Panc1 (cell line): Measurements from ENCODE around the gene ASB1. TPM values are rescaled to one million over a fixed set of nuclear protein-coding genes. Genes with fewer than 3 reads are reported as not detected.
A peak's percentile ranks its signal among the peaks of the same experiment; 100 is the strongest.

ENCODE experiments used
- ATAC-seq: fragments of 200-7000 bp; cut with Tn5 transposase; 2 replicates; pipeline ENCODE4 v1.9.1; 2020; ENCODE audit warnings: mild to moderate bottlenecking, moderate library complexity
- BruUV-seq: library from RNA; stranded (reverse); fragments of 400-500 nt; replicated peaks from 2 replicates; lab custom pipeline; 2021; lab: Mats Ljungman, UMichigan
- CTCF ChIA-PET: fragments of 300-600 bp; sonication (Branson Sonifier 250); formaldehyde crosslinking; loops from one replicate; lab custom pipeline; 2022; ENCODE audit warnings: antibody characterized with exemption; lab: Charles Lee
- POLR2A ChIA-PET: fragments of 300-600 bp; sonication (Branson Sonifier 250); formaldehyde crosslinking; loops from one replicate; lab custom pipeline; 2022; ENCODE audit warnings: antibody characterized with exemption; lab: Charles Lee
- DNase-seq: peaks from one replicate; pipeline ENCODE4 v3.0.0-alpha.2; 2010; ENCODE audit warnings: low read depth, low spot score
- H3K27ac ChIP-seq: 2 replicates; pipeline ENCODE4 v1.5.1; 2011; ENCODE audit warnings: mild to moderate bottlenecking, low read length, inconsistent platforms
- H3K27me3 ChIP-seq: fragments of 200-500 bp; sonication (Bioruptor generic); 2 replicates; pipeline ENCODE4 v1.6.0; 2014; ENCODE audit warnings: low read length, inconsistent platforms; ENCODE audit not compliant: control insufficient read depth, insufficient read depth
- H3K36me3 ChIP-seq: fragments of 200-500 bp; sonication (Bioruptor generic); 2 replicates; pipeline ENCODE4 v1.5.1; 2014; ENCODE audit warnings: inconsistent platforms, mild to moderate bottlenecking, low read length, moderate library complexity; ENCODE audit not compliant: control insufficient read depth, insufficient read depth
- H3K4me1 ChIP-seq: 2 replicates; pipeline ENCODE4 v1.5.1; 2011; ENCODE audit warnings: inconsistent platforms, mild to moderate bottlenecking, low read length, moderate library complexity; ENCODE audit not compliant: control insufficient read depth, insufficient read depth
- H3K4me3 ChIP-seq, 2 experiments: 2 replicates each; pipeline ENCODE4 v1.5.1; 2011 to 2012; ENCODE audit warnings: low read depth in 2 of 2, low read length in 2 of 2, mild to moderate bottlenecking in 2 of 2, inconsistent platforms in 1 of 2, moderate library complexity in 1 of 2
- H3K9me3 ChIP-seq: fragments of 200-500 bp; sonication (Bioruptor generic); 2 replicates; pipeline ENCODE4 v1.5.1; 2014; ENCODE audit warnings: low read depth, mild to moderate bottlenecking, inconsistent platforms, low read length, moderate library complexity; ENCODE audit not compliant: control insufficient read depth, insufficient read depth
- CTCF ChIP-seq: fragments of 450-650 bp; IDR thresholded peaks from 2 replicates; pipeline ENCODE4 v1.5.1; 2017; ENCODE audit warnings: mild to moderate bottlenecking
- POLR2AphosphoS5 ChIP-seq: IDR thresholded peaks from 2 replicates; pipeline ENCODE4 v1.6.1; 2012; ENCODE audit warnings: mild to moderate bottlenecking, low read depth, low read length, moderate library complexity
- REST ChIP-seq, 2 experiments: IDR thresholded peaks; 2 replicates each; pipeline ENCODE4 v1.6.1; 2011 to 2012; ENCODE audit warnings: low read depth in 2 of 2, control low read depth in 1 of 2, low read length in 1 of 2, mild to moderate bottlenecking in 1 of 2, moderate library complexity in 1 of 2; ENCODE audit not compliant: insufficient read depth in 1 of 2
- SIN3A ChIP-seq: IDR thresholded peaks from 2 replicates; pipeline ENCODE4 v1.6.1; 2012; ENCODE audit warnings: low read depth, mild to moderate bottlenecking, low read length, moderate library complexity, borderline replicate concordance; ENCODE audit not compliant: insufficient read depth
- TCF7L2 ChIP-seq: IDR thresholded peaks from 2 replicates; pipeline ENCODE4 v1.6.1; 2011; ENCODE audit warnings: mild to moderate bottlenecking, low read depth, low read length, inconsistent platforms
- in situ Hi-C: cut with HindIII; loops from 2 replicates; pipeline ENCODE4 v1.10.0; 2016; ENCODE audit warnings: low sequenced_read_pairs, low pct_unique_long_range_greater_than_20kb
- intact Hi-C: fragments of 100-400 bp; cut with micrococcal nuclease; formaldehyde crosslinking; loops from one replicate; pipeline ENCODE4 v1.10.0; 2022; ENCODE audit not compliant: unreplicated experiment
- total RNA-seq: library from RNA; stranded (reverse); gene quantifications from one replicate; pipeline ENCODE4 v1.2.1, GENCODE V29; 2021; ENCODE audit not compliant: unreplicated experiment

ASB1 gene
- total RNA-seq, 1 experiment from 2014 or later = 57.3 TPM

- no peak for DNase-seq
- intact Hi-C loops = no loop called here
- Histone ChIP-seq H3K27ac (no peak overlapping the region), H3K27me3 (no peaks in the 10 kb centered on the region), H3K9me3 (no peaks in the 10 kb centered on the region), H3K4me1 (no peaks in the 10 kb centered on the region), H3K4me3 (no peak overlapping the region), H3K36me3 (no peaks in the 10 kb centered on the region)
- ChIA-PET CTCF (interaction anchor here (0.6 kb wide), 1 partner anchor 176 kb away, joined by 6 read pairs; no protein-coding TSS in a partner anchor), POLR2A (no interaction called here)
- TF ChIP-seq POLR2AphosphoS5 (no peak), REST (IDR thresholded peaks at IDR 0.05; ENCODE audit: insufficient read depth in 1 of 2, low read depth in 2 of 2, low read length in 1 of 2) (no peak), TCF7L2 (no peak), SIN3A (no peak), CTCF (no peak)
- in situ Hi-C loops = no loop called here
- 0 out of 2 replicates have a peak, but pooled peaks have one; percentile 11 for ATAC-seq
- no TSS peak for BruUV-seq
Observed at GRCh38 chr2:238492840-238493239, 66.1 kb downstream of the ASB1 start.

DNA sequence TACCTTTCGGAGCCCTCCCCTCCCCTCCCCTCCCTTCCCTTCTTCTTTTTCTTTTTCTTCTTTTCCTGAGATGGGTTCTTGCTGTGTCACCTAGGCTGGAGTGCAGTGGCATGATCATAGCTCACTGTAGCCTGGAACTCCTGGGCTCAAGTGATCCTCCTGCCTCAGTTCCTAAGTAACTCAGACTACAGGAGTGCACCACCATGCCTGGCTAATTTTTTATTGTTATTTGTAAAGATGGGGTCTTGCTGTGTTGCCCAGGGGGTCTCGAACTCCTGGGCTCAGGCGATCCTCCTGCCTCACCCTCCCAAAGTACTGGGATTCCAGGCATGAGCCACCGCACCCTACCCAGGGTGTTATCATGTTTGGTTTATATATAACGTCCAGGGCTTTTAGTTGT lies 66.7 kb downstream of the ASB1 start:
- Histone ChIP-seq H3K36me3 (no peaks in the 10 kb centered on the region), H3K27ac (no peak overlapping the region), H3K4me3 (no peak overlapping the region), H3K9me3 (no peaks in the 10 kb centered on the region), H3K4me1 (no peaks in the 10 kb centered on the region), H3K27me3 (no peaks in the 10 kb centered on the region)
- ChIA-PET POLR2A (no interaction called here), CTCF (interaction anchor here (0.6 kb wide), 1 partner anchor 432 kb away, joined by 3 read pairs; no protein-coding TSS in a partner anchor)
- DNase-seq = no peak
- no TSS peak for BruUV-seq
- in situ Hi-C loops (no loop called here), intact Hi-C loops (no loop called here)
- no peak for ATAC-seq
- TF ChIP-seq REST (IDR thresholded peaks at IDR 0.05; ENCODE audit: insufficient read depth in 1 of 2, low read depth in 2 of 2, low read length in 1 of 2) (no peak), POLR2AphosphoS5 (no peak), SIN3A (no peak)
